SK-N-MC (cell line): ENCODE measurements around the gene GSE1.

Experiments
- FOXP2 ChIP-seq: optimal IDR thresholded peaks from 2 replicates; pipeline ENCODE3; 2011; ENCODE audit warnings: mild to moderate bottlenecking, moderate library complexity; ENCODE audit not compliant: insufficient read depth; ENCODE audit errors: extremely low read length, control extremely low read depth
- POLR2AphosphoS5 ChIP-seq: IDR thresholded peaks from 2 replicates; pipeline ENCODE4 v1.6.1; 2012; ENCODE audit warnings: mild to moderate bottlenecking, low read depth, low read length, borderline replicate concordance

DNA sequence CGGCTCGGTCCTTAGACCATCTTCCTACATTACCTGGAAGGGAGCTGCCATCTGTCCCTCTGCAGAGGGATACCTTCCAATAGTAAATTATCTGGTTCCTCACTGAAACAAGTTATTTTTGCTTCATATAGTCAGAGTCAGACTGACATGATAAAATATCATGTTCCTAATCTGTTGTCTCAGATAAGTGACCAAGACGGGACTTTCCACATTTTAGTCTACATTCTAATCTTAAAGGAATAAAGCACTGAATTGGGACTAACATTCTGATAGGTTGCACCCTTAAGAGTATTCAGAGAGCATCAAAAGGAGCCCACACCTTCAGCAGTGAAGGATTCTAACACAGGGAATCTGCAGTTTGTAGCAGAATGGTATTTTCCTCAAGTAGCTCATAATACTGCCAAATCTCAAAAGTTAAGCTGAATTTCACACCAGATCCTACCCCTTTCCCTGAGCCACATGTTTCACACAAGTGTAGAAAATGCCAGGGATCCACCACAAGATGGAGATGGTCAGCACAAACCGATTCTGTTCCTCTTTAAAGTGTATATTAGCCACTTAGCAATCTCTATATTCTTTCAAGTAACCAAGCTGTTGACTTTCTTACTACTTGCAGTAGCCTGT, 62.2 kb downstream of the GSE1 start:
- TF ChIP-seq FOXP2 (no peak), POLR2AphosphoS5 (no peak)
